Measurements from ENCODE around the gene MINDY3.

Gene MINDY3

GRCh38 chr10:15796098-15796759, 64.1 kb downstream of the MINDY3 start (continued):
- no peak for TF ChIP-seq PRDM10 (tag by site-specific recombination; IDR thresholded peaks at IDR 0.05)
- peak; percentile 67; the same call in 1 of the 2 replicates for TF ChIP-seq ZNF184 (tag by site-specific recombination; IDR thresholded peaks at IDR 0.05)
- TF ChIP-seq ZNF138 (tag by site-specific recombination; IDR thresholded peaks at IDR 0.05; ENCODE audit: borderline replicate concordance), result no peak
- TF ChIP-seq ZNF366 (tag by site-specific recombination; conservative IDR thresholded peaks at IDR 0.05), result peak; percentile 78
- no peak for TF ChIP-seq ZNF544 (tag by site-specific recombination; IDR thresholded peaks at IDR 0.05)
- no peak for TF ChIP-seq ZNF707 (tag by site-specific recombination; IDR thresholded peaks at IDR 0.05)
- TF ChIP-seq OSR2 (tag by site-specific recombination; IDR thresholded peaks at IDR 0.05), result peak; percentile 98
- TF ChIP-seq ZNF660 (tag by site-specific recombination; IDR thresholded peaks at IDR 0.05), result no peak

GRCh38 chr10:15795036-15795792, 65.1 kb downstream of the MINDY3 start:
- POLR2A ChIA-PET, result no interaction called here
- TF ChIP-seq MZF1 (tag by site-specific recombination; IDR thresholded peaks at IDR 0.05; ENCODE audit: borderline replicate concordance) (no peak), HOXC10 (CRISPR knock-in tag; IDR thresholded peaks at IDR 0.05) (no peak), ZNF654 (tag by site-specific recombination; IDR thresholded peaks at IDR 0.05; ENCODE audit: low read depth) (no peak), PRDM2 (tag by site-specific recombination; IDR thresholded peaks at IDR 0.05; ENCODE audit: borderline replicate concordance) (no peak), ZNF626 (tag by site-specific recombination; IDR thresholded peaks at IDR 0.05) (no peak), ZNF19 (tag by site-specific recombination; IDR thresholded peaks at IDR 0.05; ENCODE audit: low read depth) (no peak), ZNF155 (tag by site-specific recombination; IDR thresholded peaks at IDR 0.05) (no peak), ZNF529 (tag by site-specific recombination; IDR thresholded peaks at IDR 0.05; ENCODE audit: insufficient replicate concordance) (no peak), ZNF791 (tag by site-specific recombination; IDR thresholded peaks at IDR 0.05) (no peak), ZNF658 (tag by site-specific recombination; IDR thresholded peaks at IDR 0.05) (no peak), ZNF610 (tag by site-specific recombination; IDR thresholded peaks at IDR 0.05; ENCODE audit: borderline replicate concordance) (no peak), ZBTB1 (tag by site-specific recombination; IDR thresholded peaks at IDR 0.05) (no peak), ZSCAN23 (tag by site-specific recombination; IDR thresholded peaks at IDR 0.05) (no peak)
- Histone ChIP-seq H3K4me1 (ENCODE audit: control insufficient read depth, insufficient read depth, low read length) (peaks cover 64% of the 10 kb centered on the region), H3K27ac (ENCODE audit: extremely low read depth, low read depth, low read length) (peak overlapping the region; percentile 37), H3K36me3 (ENCODE audit: control insufficient read depth in 2 of 2, insufficient read depth in 1 of 2, low read length in 2 of 2) (peaks cover 0 to under 1% of the 10 kb centered on the region in 2 experiments; a peak in 1 of 3 replicates), H3K4me3 (ENCODE audit: low read depth, low read length) (no peak overlapping the region), H3K9me3 (ENCODE audit: control insufficient read depth, insufficient read depth, low read depth, low read length) (no peaks in the 10 kb centered on the region)
- CTCF ChIA-PET, result interaction anchor here (0.7 to 1.3 kb wide), 3 partner anchors 9 to 360 kb away, joined by 3 to 4 read pairs (median 3); no protein-coding TSS in a partner anchor

Data from HEK293 (cell line).